Kidney (tissue), 14 donors: ENCODE data around the gene PHLDB3. TPM values are rescaled to one million over a fixed set of nuclear protein-coding genes. Genes with fewer than 3 reads are reported as not detected.
A peak's percentile ranks its signal among the peaks of the same experiment; 100 is the strongest.

Experiments
- DNase-seq, 5 donors: peaks; one replicate each; pipeline ENCODE4 v3.0.0-alpha.2; 2013 to 2020
- FAIRE-seq: peaks from 2 replicates; lab custom pipeline; 2012; peaks lifted over from hg19 to GRCh38; lab: Jason Lieb, UNC
- H3K27ac ChIP-seq, 2 donors: one replicate each; pipeline ENCODE4 v1.7.0; 2013; ENCODE audit warnings: low read depth in 2 of 2, low read length in 2 of 2, inconsistent platforms in 1 of 2
- H3K27me3 ChIP-seq: one replicate; pipeline ENCODE4 v1.7.1; 2013; ENCODE audit warnings: low read length, inconsistent platforms; ENCODE audit not compliant: control insufficient read depth, insufficient read depth
- H3K36me3 ChIP-seq, 3 donors: one replicate each; pipeline versions ENCODE4 v1.7.0 to v1.7.1; 2013; ENCODE audit warnings: low read length in 3 of 3, control low read depth in 1 of 3, inconsistent platforms in 1 of 3; ENCODE audit not compliant: insufficient read depth in 3 of 3, control insufficient read depth in 2 of 3
- H3K4me1 ChIP-seq, 3 donors: one replicate each; pipeline versions ENCODE4 v1.7.0 to v1.7.1; 2013; ENCODE audit warnings: low read length in 3 of 3, inconsistent platforms in 1 of 3, low read depth in 1 of 3; ENCODE audit not compliant: control insufficient read depth in 2 of 3, insufficient read depth in 2 of 3
- H3K4me3 ChIP-seq, 3 donors: one replicate each; pipeline versions ENCODE4 v1.7.0 to v1.8.1; 2013; ENCODE audit warnings: low read length in 3 of 3, control low read depth in 1 of 3, inconsistent platforms in 1 of 3
- H3K9ac ChIP-seq, 3 donors: one replicate each; pipeline versions ENCODE4 v1.7.0 to v1.7.1; 2013; ENCODE audit warnings: low read length in 3 of 3, control low read depth in 1 of 3, inconsistent platforms in 1 of 3
- H3K9me3 ChIP-seq, 3 donors: one replicate each; pipeline versions ENCODE4 v1.7.0 to v1.7.1; 2013; ENCODE audit warnings: low read length in 3 of 3, control low read depth in 1 of 3, inconsistent platforms in 1 of 3; ENCODE audit not compliant: control insufficient read depth in 2 of 3, insufficient read depth in 1 of 3
- CTCF ChIP-seq: IDR thresholded peaks from 3 replicates; pipeline ENCODE4 v1.5.1; 2012; ENCODE audit warnings: mild to moderate bottlenecking, moderate library complexity, borderline replicate concordance; ENCODE audit not compliant: insufficient read depth; ENCODE audit errors: extremely low read depth
- intact Hi-C: fragments of 100-400 bp; cut with DNase I; formaldehyde crosslinking; loops from one replicate; pipeline ENCODE4 v1.11.1; 2022
- polyA plus RNA-seq: library from polyadenylated mRNA; stranded (reverse); fragments of 350-450 nt; fragmentation: Illumina TruSeq; extraction: RNeasy Lipid Tissue Mini Kit (QIAGEN cat#74804); gene quantifications from one replicate; pipeline ENCODE4 v1.2.3, GENCODE V29; 2014; ENCODE audit warnings: low read depth, low replicate concordance; ENCODE audit not compliant: insufficient read depth
- total RNA-seq: library from RNA; stranded (reverse); fragmentation: NEBNext Ultra II Directional; extraction: Animal tissue kit (Norgen Biotek cat#: 25700); gene quantifications from one replicate; pipeline ENCODE4 v1.2.1, GENCODE V29; 2021
- donor health status: control.
- donor health status: control.
- donor health status: control.
- donor health status: control.
- donor health status: control.
- donor health status: DM: yes; HTN: yes; CAD: no.
- donor health status: Normal renal cell carcinoma (clear cell type).

Gene PHLDB3
- total and polyA plus RNA-seq, 2 donors from 2014 or later = 8.2 to 10.8 TPM

GRCh38 chr19:43541920-43542650, 37.5 kb upstream of the PHLDB3 start:
- H3K27me3 ChIP-seq = no peaks in the 10 kb centered on the region
- H3K9ac ChIP-seq = no peak overlapping the region
- H3K9me3 ChIP-seq = no peaks in the 10 kb centered on the region
- peak in 1 of 5 donors; percentile 36 for DNase-seq
- no peak for TF ChIP-seq CTCF
- no peaks in the 10 kb centered on the region for H3K4me1 ChIP-seq
- FAIRE-seq = no peak
- peaks cover 11 to 24% (median 23%) of the 10 kb centered on the region in 3 donors for H3K36me3 ChIP-seq
- intact Hi-C loops = no loop called here
- no peak overlapping the region for H3K27ac ChIP-seq
- H3K4me3 ChIP-seq = no peak overlapping the region

GRCh38 chr19:43540381-43540780, 35.8 kb upstream of the PHLDB3 start:
- Histone ChIP-seq H3K36me3 (peaks cover 11 to 24% (median 20%) of the 10 kb centered on the region in 3 donors), H3K27me3 (no peaks in the 10 kb centered on the region), H3K9me3 (no peaks in the 10 kb centered on the region), H3K9ac (no peak overlapping the region), H3K4me1 (no peaks in the 10 kb centered on the region), H3K4me3 (no peak overlapping the region), H3K27ac (no peak overlapping the region)
- DNase-seq (peak in 1 of 5 donors; percentile 21), FAIRE-seq (no peak)
- intact Hi-C loops = no loop called here
- no peak for TF ChIP-seq CTCF

- H3K4me1 ChIP-seq = peaks cover 0 to 7% (median 5%) of the 10 kb centered on the region in 3 donors
- FAIRE-seq (no peak), DNase-seq (no peak)
- H3K9ac ChIP-seq = no peak overlapping the region
- no peaks in the 10 kb centered on the region for H3K27me3 ChIP-seq
- no peak overlapping the region for H3K4me3 ChIP-seq
- intact Hi-C loops = no loop called here
- H3K9me3 ChIP-seq = no peaks in the 10 kb centered on the region
- H3K36me3 ChIP-seq = peaks cover 11 to 22% (median 17%) of the 10 kb centered on the region in 3 donors
- TF ChIP-seq CTCF = no peak
- H3K27ac ChIP-seq = no peak overlapping the region
Measured at GRCh38 chr19:43538922-43539321, 34.4 kb upstream of the PHLDB3 start.
